Measurements from ENCODE around the gene MYL1.

DNA sequence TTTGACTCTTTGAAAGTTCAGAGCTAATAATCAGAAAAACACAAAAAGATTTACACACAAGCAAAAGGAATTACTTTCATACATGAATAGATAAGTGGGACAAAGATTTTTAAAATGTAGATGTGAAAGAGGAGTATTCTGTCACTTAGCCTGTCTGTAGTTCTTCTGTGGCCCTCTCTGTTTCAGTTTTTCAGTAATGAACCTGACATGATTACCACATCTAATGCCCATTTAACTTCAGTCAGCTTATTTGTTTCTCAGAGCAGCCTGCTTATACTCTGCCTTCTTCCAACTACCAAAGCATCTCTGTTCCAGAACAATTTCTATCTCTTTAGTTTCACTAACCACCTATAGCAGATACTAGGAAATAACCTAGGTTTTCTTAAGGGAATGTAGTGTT lies 55.3 kb downstream of the MYL1 start:
- TF ChIP-seq POLR2A (IDR thresholded peaks at IDR 0.05; ENCODE audit: low read depth, low read length) (no peak), TAF1 (IDR thresholded peaks at IDR 0.05; ENCODE audit: borderline replicate concordance, low read depth, low read length) (no peak)
